ENCODE data around the gene ANKMY1. TPM values are rescaled to one million over a fixed set of nuclear protein-coding genes. Genes with fewer than 3 reads are reported as not detected.

ANKMY1 gene
- total and polyA plus RNA-seq, 2 of the 8 experiments (the other 6 are each of a cell fraction or from before 2014, with no cell fraction given), result 4.5 to 4.8 TPM

- no peaks in the 10 kb centered on the region for H4K20me1 ChIP-seq (replicated peaks in 1 of 2; ENCODE audit: control insufficient read depth in 1 of 2, insufficient read depth in 2 of 2, low read length in 2 of 2)
- H3K56ac ChIP-seq (replicated peaks; ENCODE audit: insufficient read length, low read depth, low read length), result no peak overlapping the region
- no peak overlapping the region for H2BK12ac ChIP-seq (ENCODE audit: low read depth, low read length)
- WGBS, 2 experiments (ENCODE audit: extremely low coverage in 1 of 2, insufficient coverage in 1 of 2, insufficient read length in 1 of 2, insufficient replicate concordance in 2 of 2, low coverage in 1 of 2, low lambda C conversion rate in 2 of 2, missing lambda C conversion rate in 1 of 2), result 87% methylated on average over 5 of the region's 5 CpGs; no CpG with 5 or more reads in 1 of the 2 experiments
- no peak overlapping the region for H3K4me2 ChIP-seq (ENCODE audit: insufficient read depth in 1 of 2, low read depth in 2 of 2, low read length in 2 of 2)
- no peak overlapping the region for H2AFZ ChIP-seq (ENCODE audit: low read length)
- no peak overlapping the region for H3K9ac ChIP-seq (replicated peaks in 1 of 4; ENCODE audit: extremely low read depth in 1 of 4, low read depth in 3 of 4, low read length in 3 of 4)
- H4K91ac ChIP-seq (replicated peaks; ENCODE audit: insufficient read length, low read length), result no peak overlapping the region
- H3K79me1 ChIP-seq (ENCODE audit: low read depth, low read length), result no peaks in the 10 kb centered on the region
- no peaks in the 10 kb centered on the region for H3K27me3 ChIP-seq (replicated peaks in 1 of 4; ENCODE audit: control insufficient read depth in 3 of 4, extremely low read depth in 1 of 4, insufficient read depth in 3 of 4, low read length in 3 of 4)
- H4K5ac ChIP-seq (ENCODE audit: insufficient read length, low read depth, low read length), result no peak overlapping the region
- no peak overlapping the region for H3K4me3 ChIP-seq (ENCODE audit: extremely low read depth in 1 of 4, insufficient read depth in 2 of 4, low read depth in 3 of 4, low read length in 4 of 4)
- 0 out of 2 replicates have a peak, but pooled peaks cover 2% of the 10 kb centered on the region for H3K23me2 ChIP-seq (ENCODE audit: low read depth, low read length)
- no peak overlapping the region for H2AK5ac ChIP-seq (ENCODE audit: low read depth, low read length)
- H2BK5ac ChIP-seq (ENCODE audit: low read depth, low read length), result no peak overlapping the region
- no peak overlapping the region for H4K8ac ChIP-seq (ENCODE audit: extremely low read depth, insufficient read depth, low read length)
- no peaks in the 10 kb centered on the region; a peak in 1 of 7 replicates for H3K4me1 ChIP-seq (replicated peaks in 1 of 4; ENCODE audit: control insufficient read depth in 3 of 4, insufficient read depth in 4 of 4, low read length in 3 of 4)
- no peaks in the 10 kb centered on the region for H3K36me3 ChIP-seq (ENCODE audit: control insufficient read depth in 2 of 4, insufficient read depth in 4 of 4, low read length in 3 of 4)
- TF ChIP-seq RNF2 (IDR thresholded peaks at IDR 0.05; ENCODE audit: borderline replicate concordance, low read depth, low read length, missing control alignments, poor library complexity, severe bottlenecking) (no peak), POLR2A (IDR thresholded peaks at IDR 0.05; ENCODE audit: control extremely low read depth in 1 of 2, low read depth in 2 of 2, low read length in 2 of 2) (no peak), MAFK (IDR thresholded peaks at IDR 0.05; ENCODE audit: low read depth, low read length) (no peak), ATF3 (IDR thresholded peaks at IDR 0.05; ENCODE audit: insufficient read depth, low read depth, low read length) (no peak), KDM1A (IDR thresholded peaks at IDR 0.05; ENCODE audit: borderline replicate concordance, low read length) (no peak), YY1 (IDR thresholded peaks at IDR 0.05; ENCODE audit: low read depth, low read length) (no peak), CHD1 (IDR thresholded peaks at IDR 0.05; ENCODE audit: low read depth, low read length) (no peak), SP1 (IDR thresholded peaks at IDR 0.05; ENCODE audit: low read depth, low read length) (no peak), POLR2AphosphoS5 (IDR thresholded peaks at IDR 0.05; ENCODE audit: low read depth, low read length) (no peak), CEBPB (IDR thresholded peaks at IDR 0.05; ENCODE audit: low read depth, low read length) (no peak), SIN3A (conservative IDR thresholded peaks at IDR 0.05 in 1 of 2, IDR thresholded peaks at IDR 0.05 in 1 of 2; ENCODE audit: low read depth in 1 of 2, low read length in 2 of 2) (no peak), HDAC2 (IDR thresholded peaks at IDR 0.05; ENCODE audit: borderline replicate concordance in 1 of 2, low read depth in 2 of 2, low read length in 2 of 2) (no peak)
- POLR2A ChIA-PET (ENCODE audit: partially characterized antibody), result no interaction called here
- no peak overlapping the region for H2BK120ac ChIP-seq (replicated peaks; ENCODE audit: low read depth, low read length)
- no peak for FAIRE-seq
- H3K79me2 ChIP-seq (ENCODE audit: control insufficient read depth in 1 of 2, insufficient read depth in 2 of 2, low read length in 2 of 2), result no peaks in the 10 kb centered on the region
- DNase-seq (ENCODE audit: low read depth in 1 of 2, low spot score in 2 of 2), result no peak
- CTCF ChIA-PET (ENCODE audit: partially characterized antibody), result no interaction called here
- no peak overlapping the region for H3K18ac ChIP-seq (ENCODE audit: extremely low read depth, low read length)
- H3K4ac ChIP-seq (replicated peaks; ENCODE audit: insufficient read length, low read depth, low read length), result no peak overlapping the region
- H2BK20ac ChIP-seq (ENCODE audit: low read length), result no peak overlapping the region
- H3K23ac ChIP-seq (ENCODE audit: insufficient read length), result no peak overlapping the region
- H3K9me3 ChIP-seq (ENCODE audit: insufficient read depth in 2 of 2, low read depth in 1 of 2, low read length in 1 of 2), result no peaks in the 10 kb centered on the region
- no peak overlapping the region for H2BK15ac ChIP-seq (ENCODE audit: low read length)
- no peak overlapping the region for H3K14ac ChIP-seq (ENCODE audit: insufficient read length)
- H3K27ac ChIP-seq (ENCODE audit: low read depth, low read length), result no peak overlapping the region
These were observed 76.1 kb downstream of the ANKMY1 start for GRCh38 chr2:240481720-240482119.
